IMR-90 (cell line): ENCODE results near the gene TBC1D16. TPM values are rescaled to one million over a fixed set of nuclear protein-coding genes. Genes with fewer than 3 reads are reported as not detected.

Experiments used
- ATAC-seq: fragments of 200-7000 bp; cut with Tn5 transposase; 2 replicates; pipeline ENCODE4 v1.9.1; 2020; ENCODE audit warnings: low read depth, mild to moderate bottlenecking, moderate library complexity
- BruUV-seq: library from RNA; stranded (reverse); fragments of 400-500 nt; replicated peaks from 2 replicates; lab custom pipeline; 2021; lab: Mats Ljungman, UMichigan
- CTCF ChIA-PET: fragments of 300-600 bp; formaldehyde crosslinking; extraction: SDS; loops from one replicate; lab custom pipeline; 2021; ENCODE audit warnings: antibody characterized with exemption; lab: Yijun Ruan, JAX
- POLR2A ChIA-PET: fragments of 300-600 bp; sonication (Branson Sonifier 250); formaldehyde crosslinking; loops from one replicate; lab custom pipeline; 2022; ENCODE audit warnings: antibody characterized with exemption; ENCODE audit not compliant: unreplicated experiment; lab: Charles Lee
- DNase-seq: peaks from one replicate; pipeline ENCODE4 v3.0.0; 2013
- H2AFZ ChIP-seq: replicated peaks from 2 replicates; pipeline ENCODE3; 2013; ENCODE audit warnings: low read length, mild to moderate bottlenecking; ENCODE audit not compliant: poor library complexity
- H2AK5ac ChIP-seq: 2 replicates; pipeline ENCODE4 v1.6.1; 2013; ENCODE audit warnings: low read depth, low read length, inconsistent platforms
- H2AK9ac ChIP-seq: replicated peaks from 2 replicates; pipeline ENCODE3; 2013; ENCODE audit warnings: mild to moderate bottlenecking, low read depth, low read length, moderate library complexity; ENCODE audit not compliant: poor library complexity
- H2BK120ac ChIP-seq: 2 replicates; pipeline ENCODE4 v1.6.1; 2013; ENCODE audit warnings: low read depth, low read length, inconsistent platforms
- H2BK15ac ChIP-seq: 3 replicates; pipeline ENCODE4 v1.6.1; 2013; ENCODE audit warnings: low read depth, low read length, inconsistent platforms
- H2BK20ac ChIP-seq: 2 replicates; pipeline ENCODE4 v1.6.1; 2013; ENCODE audit warnings: low read depth, mild to moderate bottlenecking, inconsistent platforms, low read length, moderate library complexity
- H2BK5ac ChIP-seq: 2 replicates; pipeline ENCODE4 v1.6.1; 2013; ENCODE audit warnings: mild to moderate bottlenecking, low read depth, low read length, inconsistent platforms; ENCODE audit not compliant: poor library complexity, severe bottlenecking
- H3K14ac ChIP-seq: replicated peaks from 2 replicates; pipeline ENCODE4 v1.6.1; 2013; ENCODE audit warnings: low read depth, low read length, inconsistent platforms
- H3K18ac ChIP-seq: 2 replicates; pipeline ENCODE4 v1.6.1; 2013; ENCODE audit warnings: low read depth, low read length, control low read depth
- H3K23ac ChIP-seq: 2 replicates; pipeline ENCODE4 v1.6.1; 2013; ENCODE audit warnings: low read depth, low read length, inconsistent platforms
- H3K27ac ChIP-seq: 2 replicates; pipeline ENCODE4 v1.5.1; 2013; ENCODE audit warnings: mild to moderate bottlenecking, control low read depth, low read length; ENCODE audit not compliant: insufficient read depth
- H3K27me3 ChIP-seq: 2 replicates; pipeline ENCODE4 v1.6.1; 2013; ENCODE audit warnings: low read length; ENCODE audit not compliant: control insufficient read depth, insufficient read depth
- H3K36me3 ChIP-seq: 2 replicates; pipeline ENCODE4 v1.6.1; 2013; ENCODE audit warnings: low read length, mixed read lengths; ENCODE audit not compliant: control insufficient read depth, insufficient read depth
- H3K4ac ChIP-seq: 2 replicates; pipeline ENCODE4 v1.6.1; 2013; ENCODE audit warnings: low read depth, low read length, inconsistent platforms
- H3K4me1 ChIP-seq: 2 replicates; pipeline ENCODE4 v1.6.1; 2013; ENCODE audit warnings: low read length, mixed read lengths; ENCODE audit not compliant: control insufficient read depth, insufficient read depth
- H3K4me2 ChIP-seq: 2 replicates; pipeline ENCODE4 v1.6.1; 2013; ENCODE audit warnings: low read depth, mild to moderate bottlenecking, control low read depth, low read length, moderate library complexity
- H3K4me3 ChIP-seq: 2 replicates; pipeline ENCODE4 v1.5.1; 2013; ENCODE audit warnings: low read depth, mild to moderate bottlenecking, control low read depth, low read length, moderate library complexity; ENCODE audit not compliant: insufficient read depth
- H3K56ac ChIP-seq: 2 replicates; pipeline ENCODE4 v1.6.1; 2013; ENCODE audit warnings: low read length, inconsistent platforms; ENCODE audit not compliant: insufficient read depth; ENCODE audit errors: extremely low read depth
- H3K79me1 ChIP-seq, 2 experiments: 2 replicates each; pipeline ENCODE4 v1.6.1; 2013; ENCODE audit warnings: low read length in 2 of 2, inconsistent platforms in 1 of 2, low read depth in 1 of 2
- H3K9ac ChIP-seq: 2 replicates; pipeline ENCODE4 v1.6.1; 2013; ENCODE audit warnings: low read depth, low read length, control low read depth
- H3K9me1 ChIP-seq: 2 replicates; pipeline ENCODE4 v1.6.1; 2013; ENCODE audit warnings: low read length, inconsistent platforms; ENCODE audit not compliant: insufficient read depth
- H3K9me3 ChIP-seq: 2 replicates; pipeline ENCODE4 v1.6.1; 2013; ENCODE audit warnings: low read length; ENCODE audit not compliant: control insufficient read depth, insufficient read depth
- H4K20me1 ChIP-seq: 2 replicates; pipeline ENCODE4 v1.6.1; 2013; ENCODE audit warnings: low read length, inconsistent platforms; ENCODE audit not compliant: insufficient read depth
- H4K5ac ChIP-seq: 2 replicates; pipeline ENCODE4 v1.6.1; 2013; ENCODE audit warnings: mild to moderate bottlenecking, low read depth, low read length, control low read depth
- H4K8ac ChIP-seq, 2 experiments: 2 replicates each; pipeline ENCODE4 v1.6.1; 2013; ENCODE audit warnings: low read depth in 2 of 2, low read length in 2 of 2, control low read depth in 1 of 2, inconsistent platforms in 1 of 2
- H4K91ac ChIP-seq: 2 replicates; pipeline ENCODE4 v1.6.1; 2013; ENCODE audit warnings: low read depth, low read length, inconsistent platforms; ENCODE audit not compliant: insufficient read depth
- BHLHE40 ChIP-seq: fragments of 150-350 bp; IDR thresholded peaks from 2 replicates; pipeline ENCODE4 v1.6.1; 2016; ENCODE audit warnings: mild to moderate bottlenecking, low read depth, low read length
- CEBPB ChIP-seq: IDR thresholded peaks from 2 replicates; pipeline ENCODE4 v1.6.1; 2012; ENCODE audit warnings: low read depth, low read length, improper control_type of control experiment
- CHD1 ChIP-seq: IDR thresholded peaks from 2 replicates; pipeline ENCODE4 v1.6.1; 2012; ENCODE audit warnings: low read depth, low read length, improper control_type of control experiment
- CTCF ChIP-seq: conservative IDR thresholded peaks from 2 replicates; pipeline ENCODE4 v1.5.1; 2012; ENCODE audit warnings: mild to moderate bottlenecking, low read depth, low read length, improper control_type of control experiment
- ELK1 ChIP-seq: fragments of 150-350 bp; IDR thresholded peaks from 2 replicates; pipeline ENCODE4 v1.6.1; 2016; ENCODE audit warnings: low read depth, mild to moderate bottlenecking, low read length, moderate library complexity, borderline replicate concordance
- FOS ChIP-seq: fragments of 150-350 bp; IDR thresholded peaks from 2 replicates; pipeline ENCODE4 v1.6.1; 2016; ENCODE audit warnings: low read depth, low read length
- MAFK ChIP-seq: IDR thresholded peaks from 2 replicates; pipeline ENCODE4 v1.6.1; 2012; ENCODE audit warnings: low read depth, low read length, improper control_type of control experiment
- MAZ ChIP-seq: IDR thresholded peaks from 2 replicates; pipeline ENCODE4 v1.6.1; 2012; ENCODE audit warnings: low read depth, mild to moderate bottlenecking, low read length, improper control_type of control experiment, moderate library complexity, borderline replicate concordance
- MXI1 ChIP-seq: IDR thresholded peaks from 2 replicates; pipeline ENCODE4 v1.6.1; 2012; ENCODE audit warnings: low read depth, mild to moderate bottlenecking, low read length, moderate library complexity, borderline replicate concordance
- NFE2L2 ChIP-seq: fragments of 150-350 bp; IDR thresholded peaks from 2 replicates; pipeline ENCODE4 v1.6.1; 2016; ENCODE audit warnings: low read depth, mild to moderate bottlenecking, low read length
- POLR2A ChIP-seq: IDR thresholded peaks from 2 replicates; pipeline ENCODE4 v1.6.1; 2012; ENCODE audit warnings: mild to moderate bottlenecking, low read depth, low read length
- RAD21 ChIP-seq: IDR thresholded peaks from 2 replicates; pipeline ENCODE4 v1.6.1; 2012; ENCODE audit warnings: low read length, improper control_type of control experiment
- RCOR1 ChIP-seq: IDR thresholded peaks from 2 replicates; pipeline ENCODE4 v1.6.1; 2012; ENCODE audit warnings: mild to moderate bottlenecking, low read length, improper control_type of control experiment; ENCODE audit not compliant: insufficient replicate concordance
- RFX5 ChIP-seq: IDR thresholded peaks from 2 replicates; pipeline ENCODE4 v1.8.0; 2012; ENCODE audit warnings: low read depth, mild to moderate bottlenecking, low read length, moderate library complexity
- SMC3 ChIP-seq: fragments of 150-350 bp; IDR thresholded peaks from 2 replicates; pipeline ENCODE4 v1.6.1; 2016; ENCODE audit warnings: low read depth, mild to moderate bottlenecking, antibody characterized with exemption, low read length, moderate library complexity
- USF2 ChIP-seq: fragments of 150-350 bp; IDR thresholded peaks from 2 replicates; pipeline ENCODE4 v1.6.1; 2017; ENCODE audit warnings: mild to moderate bottlenecking, antibody characterized with exemption, low read length, low read depth
- WGBS, 2 experiments: methylation state at CpG; one replicate each; pipeline versions ENCODE4 v1.1.5 to v1.1.7; 2013; ENCODE audit warnings: missing lambda C conversion rate in 2 of 2; ENCODE audit not compliant: insufficient read length in 1 of 2; ENCODE audit errors: extremely low coverage in 2 of 2; 5-methylcytosine and 5-hydroxymethylcytosine counted together
- dilution Hi-C: fragments of 300-500 bp; cut with HindIII; formaldehyde crosslinking; loops from one replicate; pipeline ENCODE4 v1.14.3; 2018; ENCODE audit warnings: low sequenced_read_pairs; ENCODE audit not compliant: unreplicated experiment
- in situ Hi-C: fragments of 300-500 bp; cut with MboI; formaldehyde crosslinking; loops from 3 replicates; pipeline ENCODE4 v1.14.3; 2019; ENCODE audit warnings: low sequenced_read_pairs, inconsistent platforms, mixed read lengths
- intact Hi-C: fragments of 100-400 bp; cut with micrococcal nuclease; formaldehyde crosslinking; loops from 2 replicates; pipeline ENCODE4 v1.10.0; 2022
- polyA plus RNA-seq, 3 experiments: library from polyadenylated mRNA; depleted of rRNA; stranded (reverse); fragments of >200 nt; gene quantifications; 2 replicates each; pipeline ENCODE4 v1.2.3, GENCODE V29; 2012; ENCODE audit warnings: low replicate concordance in 1 of 3
- total RNA-seq: library from RNA; depleted of rRNA; stranded (reverse); fragments of >200 nt; gene quantifications from 2 replicates; pipeline ENCODE4 v1.2.3, GENCODE V29; 2012

Gene TBC1D16
- total and polyA plus RNA-seq, 2 of the 4 experiments (the other 2 are of a cell fraction), result 10.1 to 16.7 TPM

GRCh38 chr17:79950306-79950705 lies 85.4 kb downstream of the TBC1D16 start:
- ATAC-seq (no peak), DNase-seq (no peak)
- Histone ChIP-seq H3K27ac (no peak overlapping the region), H3K79me1 (peaks cover 9 to 17% of the 10 kb centered on the region in 2 experiments; a peak in 2 of 4 replicates), H2BK120ac (no peak overlapping the region), H3K23ac (no peak overlapping the region), H2BK20ac (no peak overlapping the region), H2BK15ac (no peak overlapping the region), H3K9ac (no peak overlapping the region), H4K8ac (no peak overlapping the region), H3K4me3 (no peak overlapping the region), H3K14ac (no peak overlapping the region), H2AK5ac (no peak overlapping the region), H4K5ac (no peak overlapping the region), H3K9me1 (peaks cover 7% of the 10 kb centered on the region; the same call in 1 of the 2 replicates), H2BK5ac (no peak overlapping the region), H3K4me1 (peaks cover 9% of the 10 kb centered on the region), H2AFZ (peak overlapping the region; percentile 19), H4K20me1 (peaks cover 24% of the 10 kb centered on the region), H3K36me3 (peaks cover 28% of the 10 kb centered on the region), H3K9me3 (no peaks in the 10 kb centered on the region), H3K4me2 (no peak overlapping the region), H3K18ac (no peak overlapping the region), H2AK9ac (peak overlapping the region; percentile 42), H4K91ac (no peak overlapping the region), H3K27me3 (no peaks in the 10 kb centered on the region), H3K56ac (no peak overlapping the region), H3K4ac (no peak overlapping the region)
- in situ Hi-C loops, result no loop called here
- intact Hi-C loops, result no loop called here
- ChIA-PET CTCF (no interaction called here), POLR2A (no interaction called here)
- BruUV-seq, result no TSS peak
- whole genome bisulfite sequencing, 2 experiments, result 92% methylated on average over 12 of the region's 31 CpGs; no CpG with 5 or more reads in 1 of the 2 experiments
- TF ChIP-seq CEBPB, result no peak
- no peak for TF ChIP-seq MXI1
- TF ChIP-seq NFE2L2, result no peak
- TF ChIP-seq ELK1, result no peak
- TF ChIP-seq MAZ, result no peak
- TF ChIP-seq BHLHE40, result no peak
- no peak for TF ChIP-seq SMC3
- no peak for TF ChIP-seq MAFK
- no peak for TF ChIP-seq CTCF
- TF ChIP-seq RAD21, result no peak
- no peak for TF ChIP-seq RFX5
- TF ChIP-seq FOS, result no peak
- no peak for TF ChIP-seq RCOR1
- no peak for TF ChIP-seq POLR2A
- TF ChIP-seq USF2, result no peak
- no peak for TF ChIP-seq CHD1
- dilution Hi-C loops, result no loop called here
